UCSD-AML1 (cell line): ENCODE results near the gene AWAT1.
"Not testable (repeated sequence)": the region's sequence is repeated elsewhere in the genome, so short reads cannot be mapped to it uniquely, and the experiment has no call there.

Source experiments
- DNase-seq: peaks from one replicate; lab custom pipeline; 2025; ENCODE audit not compliant: unreplicated experiment; lab: John Stamatoyannopoulos, UW

The AWAT1 gene

DNA sequence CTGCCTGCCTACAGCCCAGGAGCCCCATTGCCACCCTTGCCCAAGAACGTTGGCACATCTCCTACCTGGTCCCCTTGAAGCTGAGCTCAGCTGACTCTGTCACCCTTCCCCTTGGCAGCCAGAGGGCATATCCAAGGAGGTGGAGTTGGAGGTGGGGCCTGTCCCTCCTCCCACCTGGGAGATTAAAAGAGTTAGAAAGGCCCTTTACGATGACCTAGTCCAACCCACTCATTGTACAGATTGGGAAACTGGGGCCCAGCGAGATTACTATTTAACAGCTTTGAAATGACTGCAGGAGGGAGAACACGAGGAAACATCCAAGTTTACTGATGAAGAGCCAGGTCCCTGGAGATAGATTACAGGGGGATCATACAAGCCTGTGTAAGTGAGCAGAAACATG, 25.6 kb downstream of the AWAT1 start, which contains the start of gene P2RY4:
P2RY4 (minus strand) TSS at position 101 of the 400 bp plus-strand sequence. CDS start 580 bp downstream, outside the sequence.
- no peak for DNase-seq

DNA sequence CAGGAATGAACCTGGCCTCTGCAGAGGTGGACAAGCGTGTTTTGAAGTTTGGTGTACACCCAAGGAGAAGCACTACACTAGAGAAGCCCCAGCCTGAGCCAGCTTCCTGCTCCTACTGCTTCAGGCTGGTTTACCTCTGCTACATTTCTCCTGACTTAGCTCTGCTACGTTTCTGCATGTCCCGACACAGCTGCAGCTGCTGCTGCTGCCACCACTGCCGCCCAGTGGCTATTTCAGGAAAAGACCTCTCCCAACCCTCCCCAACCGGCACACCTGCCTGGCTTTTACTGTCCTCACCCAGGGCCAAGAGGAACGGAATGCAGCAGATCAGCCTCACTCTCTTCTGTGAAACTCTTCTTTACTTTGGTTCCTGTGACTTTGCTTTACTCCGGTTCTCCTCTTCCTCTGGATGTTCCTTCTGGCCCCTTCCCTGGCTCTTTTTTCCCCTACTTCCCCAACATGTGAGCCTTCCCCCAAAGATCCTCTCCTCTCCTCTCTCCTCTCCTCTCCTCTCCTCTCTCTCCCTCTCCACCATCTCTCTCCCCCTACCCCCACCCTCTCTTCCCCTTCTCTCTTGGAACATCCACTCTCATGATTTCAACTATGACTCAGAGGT, 28.6 kb downstream of the AWAT1 start:
- peak; percentile 40 for DNase-seq

DNA sequence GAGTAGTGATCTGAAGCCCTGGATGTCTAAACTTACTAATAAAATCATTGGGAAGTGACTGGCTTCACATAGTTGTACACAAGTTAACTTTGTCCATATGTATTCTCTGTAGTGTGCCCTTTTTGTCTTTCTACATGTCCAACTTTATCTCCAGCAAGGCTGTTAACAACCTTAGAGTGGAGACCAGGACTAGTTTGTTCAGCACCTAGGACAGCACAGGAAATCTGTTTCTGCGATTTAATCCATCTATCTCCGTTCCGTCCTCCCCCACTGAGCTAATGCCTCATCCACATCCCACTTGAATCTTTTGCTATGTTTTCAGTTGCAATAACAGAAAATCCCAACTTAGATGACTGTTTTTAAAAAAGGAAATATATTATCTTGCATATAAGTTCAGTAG, 30.3 kb downstream of the AWAT1 start:
- no peak for DNase-seq

DNA sequence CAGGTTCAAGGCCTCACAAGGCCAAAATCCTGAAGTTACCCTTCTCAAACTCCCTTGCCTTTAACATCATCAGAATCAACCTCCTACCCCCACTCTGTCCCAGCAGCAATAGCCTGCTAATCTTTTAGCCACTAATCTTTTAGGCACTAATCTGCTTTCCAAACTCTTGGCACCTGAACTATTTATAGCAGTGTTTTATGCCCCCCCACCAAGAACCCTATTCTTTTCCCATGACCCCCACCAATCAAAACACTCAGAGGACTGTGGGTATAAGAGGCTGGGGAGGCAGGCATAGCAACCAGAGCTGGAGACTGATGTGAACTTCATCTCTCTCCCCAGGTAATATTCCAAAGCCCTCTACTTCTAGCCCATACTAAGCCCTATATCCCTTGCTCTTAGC, 33.6 kb downstream of the AWAT1 start, which contains the start of gene ARR3:
ARR3 (plus strand) TSS at position 301 of the 400 bp plus-strand sequence. CDS start 1,052 bp downstream, outside the sequence.
- DNase-seq, result no peak

DNA sequence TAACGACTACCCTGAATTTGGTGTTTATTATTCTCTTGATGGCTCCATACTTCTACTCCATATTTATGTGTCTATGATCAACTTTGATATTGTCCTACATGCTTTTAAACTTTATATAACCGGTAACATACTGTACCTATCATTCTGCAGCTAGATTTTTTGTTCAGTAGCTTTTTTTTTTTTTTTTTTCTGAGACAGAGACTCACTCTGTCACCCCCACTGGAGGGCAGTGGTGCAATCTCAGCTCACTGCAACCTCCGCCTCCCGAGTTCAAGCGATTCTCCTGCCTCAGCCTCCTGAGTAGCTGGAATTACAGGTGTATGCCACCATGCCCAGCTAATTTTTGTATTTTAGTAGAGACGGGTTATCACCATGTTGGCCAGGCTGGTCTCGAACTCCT, 39.6 kb downstream of the AWAT1 start:
- not testable (repeated sequence) for DNase-seq

DNA sequence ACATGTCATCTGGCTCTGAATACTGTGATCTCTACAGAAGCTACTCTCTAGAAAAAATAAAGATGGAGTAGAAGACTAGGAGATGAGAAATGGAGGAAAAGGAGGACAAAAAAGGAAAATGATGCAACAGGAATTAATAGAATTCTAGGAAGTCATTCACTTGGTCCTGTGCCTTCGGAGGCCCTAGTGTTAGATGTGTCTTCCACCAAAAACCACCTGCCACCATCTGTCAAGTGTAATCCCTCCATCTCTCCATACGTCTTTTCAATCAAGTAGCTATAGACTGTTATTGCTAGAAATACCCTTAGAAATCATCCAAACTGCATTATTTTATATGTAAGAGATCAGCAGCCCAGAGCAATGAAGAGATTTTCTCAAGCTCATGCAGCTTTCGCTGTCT, 44.6 kb downstream of the AWAT1 start:
- no peak for DNase-seq

DNA sequence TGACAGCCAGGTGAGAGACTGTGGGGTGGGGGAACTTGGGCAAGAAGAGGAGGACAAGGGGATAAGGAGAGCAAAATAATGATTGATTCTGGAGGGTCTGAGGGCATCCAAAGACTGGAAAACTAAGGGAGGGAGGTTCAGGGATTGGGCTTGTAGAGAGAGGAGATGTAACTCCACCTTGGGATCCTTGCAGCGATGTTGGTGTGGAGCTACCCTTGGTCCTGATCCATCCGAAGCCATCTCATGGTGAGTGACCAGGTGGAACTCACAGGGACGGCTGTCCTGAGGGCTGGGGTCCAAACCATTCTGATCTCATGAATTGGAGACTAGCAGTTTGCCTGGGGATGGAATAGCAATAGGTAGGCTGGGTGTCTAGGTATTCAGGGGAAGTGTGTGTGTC, 46.1 kb downstream of the AWAT1 start:
- no peak for DNase-seq

DNA sequence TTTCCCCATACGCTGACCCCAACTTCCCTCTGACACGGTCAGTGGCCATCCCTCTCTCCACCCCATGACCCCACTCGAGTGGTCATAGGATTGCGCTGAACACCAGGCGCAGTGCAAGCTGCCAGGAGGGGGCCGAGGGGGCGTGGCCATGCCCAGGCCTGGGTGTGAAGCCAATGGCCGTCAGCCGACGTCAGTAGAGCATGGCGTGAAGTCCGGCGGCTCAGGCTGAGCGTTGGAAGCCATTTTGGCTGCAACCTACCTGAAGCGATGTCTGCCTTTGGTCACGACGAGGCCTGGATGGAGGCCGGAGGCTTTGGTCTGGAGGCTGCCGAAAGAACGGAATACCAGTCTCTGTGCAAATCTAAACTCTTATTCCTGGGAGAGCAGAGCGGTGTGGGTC, 47.5 kb downstream of the AWAT1 start, which contains the start of gene RAB41:
RAB41 (plus strand) TSS at position 222 of the 400 bp plus-strand sequence; CDS start at position 268, 46 bp downstream.
- DNase-seq, result no peak

DNA sequence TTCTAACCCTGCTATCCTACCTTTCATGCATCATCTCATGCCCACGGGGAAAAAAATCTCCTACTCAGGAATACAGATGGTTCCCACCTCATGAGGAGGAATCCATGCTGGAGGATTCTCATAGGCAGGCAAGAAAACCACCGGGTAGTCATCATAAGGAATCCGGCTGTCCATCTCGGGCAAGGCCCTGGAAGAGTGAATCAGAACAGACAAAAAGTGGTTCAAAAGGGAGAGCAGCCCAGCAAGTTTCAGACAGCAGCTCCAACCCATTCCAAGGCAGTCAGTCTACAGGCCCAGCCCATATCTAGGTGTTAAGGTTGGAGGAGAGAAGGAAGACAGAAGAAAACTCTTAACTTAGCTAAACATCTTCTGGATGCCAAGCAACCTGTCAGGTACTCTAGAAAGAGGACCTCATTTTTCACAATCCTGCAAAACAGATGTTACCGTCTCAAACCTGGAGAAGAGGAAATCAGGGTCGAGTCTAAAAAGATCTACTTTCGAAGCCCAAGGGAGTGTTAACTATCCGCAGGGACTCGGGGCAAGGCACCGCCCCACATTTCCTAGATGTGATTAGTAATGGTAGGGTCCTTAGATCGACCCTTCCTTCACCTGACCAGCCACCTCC, 54.8 kb downstream of the AWAT1 start:
- no peak for DNase-seq
